Gastrocnemius medialis (tissue), 4 donors: ENCODE data around the gene GDF7.

ENCODE experiments used
- CTCF ChIP-seq, 5 experiments: fragments of 450-650 bp in 3 of 5; fragments of 200-600 bp in 2 of 5; sonication (generic) in 2 of 5; IDR thresholded peaks in 4 of 5; conservative IDR thresholded peaks in 1 of 5; 1 replicate in 4 of 5; 2 replicates in 1 of 5; pipeline ENCODE4 v1.5.1; 2016 to 2019; ENCODE audit warnings: antibody characterized with exemption in 5 of 5, mild to moderate bottlenecking in 3 of 5, moderate library complexity in 3 of 5
- POLR2A ChIP-seq, 2 donors: fragments of 450-650 bp; IDR thresholded peaks; one replicate each; pipeline ENCODE4 v1.6.1; 2017; ENCODE audit warnings: antibody characterized with exemption in 2 of 2, mild to moderate bottlenecking in 2 of 2, moderate library complexity in 2 of 2

DNA sequence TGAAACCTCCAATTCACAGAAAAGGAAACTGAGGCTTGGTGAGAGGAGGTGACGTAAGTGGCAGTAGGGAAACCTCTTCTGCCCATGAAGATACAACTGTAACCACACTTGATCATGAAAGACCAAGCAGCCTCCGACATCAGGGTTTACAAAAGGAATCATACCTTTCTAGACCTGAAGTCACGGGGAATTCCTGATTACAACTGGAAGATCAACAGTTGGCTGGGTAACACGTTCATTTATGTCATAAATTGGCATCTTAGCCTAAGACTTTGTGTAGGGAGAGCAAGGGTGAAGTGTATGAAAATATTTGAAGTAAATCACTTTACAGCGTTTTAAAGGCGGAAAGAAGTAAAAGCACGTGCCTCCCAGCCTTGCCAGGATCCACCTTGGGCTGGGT lies 17.0 kb upstream of the GDF7 start:
- TF ChIP-seq CTCF (IDR thresholded peaks at IDR 0.05 in 4 of 5, conservative IDR thresholded peaks at IDR 0.05 in 1 of 5) (no peak), POLR2A (IDR thresholded peaks at IDR 0.05) (no peak)
